Measurements from ENCODE around the gene KCNJ2.

GRCh38 chr17:70120425-70120824 is 48.9 kb upstream of the KCNJ2 start:
- TF ChIP-seq CTCF (conservative IDR thresholded peaks at IDR 0.05 in 1 of 2, IDR thresholded peaks at IDR 0.05 in 1 of 2; ENCODE audit: extremely low read depth in 1 of 2, insufficient read depth in 1 of 2, low read depth in 1 of 2, low read length in 2 of 2) (no peak), EZH2 (IDR thresholded peaks at IDR 0.05; ENCODE audit: borderline replicate concordance, low read length) (no peak)
